HAP-1 (cell line): ENCODE results near the gene RAD51B.
"Not testable (repeated sequence)": the region's sequence is repeated elsewhere in the genome, so short reads cannot be mapped to it uniquely, and the experiment has no call there.

Experiments used
- DNase-seq, 2 experiments: peaks; one replicate each; pipeline ENCODE4 v3.0.0-alpha.2; 2016 to 2020; ENCODE audit warnings: low spot score in 2 of 2
- H3K27me3 ChIP-seq: fragments of 250-450 bp; sonication (Bioruptor Pico); 2 replicates; pipeline ENCODE4 v1.5.1; 2020; ENCODE audit warnings: low read depth, mild to moderate bottlenecking, moderate library complexity
- H3K36me3 ChIP-seq: fragments of 250-450 bp; sonication (Bioruptor Pico); replicated peaks from 2 replicates; pipeline ENCODE4 v1.5.1; 2020; ENCODE audit warnings: mild to moderate bottlenecking
- H3K4me1 ChIP-seq: fragments of 250-450 bp; sonication (Bioruptor Pico); 2 replicates; pipeline ENCODE4 v1.5.1; 2020; ENCODE audit warnings: mild to moderate bottlenecking
- H3K4me3 ChIP-seq: fragments of 250-450 bp; sonication (Bioruptor Pico); 2 replicates; pipeline ENCODE4 v1.5.1; 2020; ENCODE audit warnings: mild to moderate bottlenecking, moderate library complexity
- H3K9me3 ChIP-seq: fragments of 250-450 bp; sonication (Bioruptor Pico); 2 replicates; pipeline ENCODE4 v1.5.1; 2020; ENCODE audit warnings: mild to moderate bottlenecking, moderate library complexity
- in situ Hi-C: fragments of 300-500 bp; cut with MboI; formaldehyde crosslinking; loops from 3 replicates; pipeline ENCODE4 v1.14.3; 2020; ENCODE audit warnings: low sequenced_read_pairs, inconsistent platforms, mixed read lengths

The RAD51B gene

GRCh38 chr14:67816326-67817002, 3.1 kb upstream of the RAD51B start, which contains the start of gene ZFYVE26:
Gene ZFYVE26, minus strand, starts transcription at chr14:67816590. Its CDS starts 627 bp downstream, at chr14:67815963.
- H3K4me3 ChIP-seq = peak within 1 kb of the TSS; percentile 77
- H3K9me3 ChIP-seq = no peaks in the 10 kb centered on the region
- no peaks in the 10 kb centered on the region for H3K27me3 ChIP-seq
- peaks cover 9% of the 10 kb centered on the region; the same call in 1 of the 2 replicates for H3K36me3 ChIP-seq
- DNase-seq = peak; percentile 94 to 98
- in situ Hi-C loops = no loop called here
- H3K4me1 ChIP-seq = peaks cover 15% of the 10 kb centered on the region

GRCh38 chr14:67817750-67818438, 1.7 kb upstream of the RAD51B start:
- H3K27me3 ChIP-seq = no peaks in the 10 kb centered on the region
- H3K4me3 ChIP-seq = no peak overlapping the region
- in situ Hi-C loops = no loop called here
- H3K4me1 ChIP-seq = peaks cover 18% of the 10 kb centered on the region
- DNase-seq = no peak
- H3K36me3 ChIP-seq = no peaks in the 10 kb centered on the region; the same call in 1 of the 2 replicates
- no peaks in the 10 kb centered on the region for H3K9me3 ChIP-seq

- H3K36me3 ChIP-seq, H3K9me3 ChIP-seq, H3K27me3 ChIP-seq, in situ Hi-C loops, H3K4me3 ChIP-seq, DNase-seq: not testable (repeated sequence)
- H3K4me1 ChIP-seq = peaks cover 18% of the 10 kb centered on the region
Measured at GRCh38 chr14:67818476-67818875, 1.1 kb upstream of the RAD51B start.

- peaks cover 13% of the 10 kb centered on the region for H3K4me1 ChIP-seq
- DNase-seq = peak in 1 of 2 experiments; percentile 19
- in situ Hi-C loops = no loop called here
- H3K36me3 ChIP-seq = no peaks in the 10 kb centered on the region
- H3K27me3 ChIP-seq = no peaks in the 10 kb centered on the region
- H3K9me3 ChIP-seq = no peaks in the 10 kb centered on the region
- H3K4me3 ChIP-seq = peak overlapping the region; percentile 75
Measured at GRCh38 chr14:67820428-67820971, 921 bp downstream of the RAD51B start.

- H3K9me3 ChIP-seq = no peaks in the 10 kb centered on the region
- DNase-seq = no peak
- H3K4me3 ChIP-seq = no peak overlapping the region
- no peaks in the 10 kb centered on the region for H3K36me3 ChIP-seq
- H3K4me1 ChIP-seq = peaks cover 13% of the 10 kb centered on the region
- no peaks in the 10 kb centered on the region for H3K27me3 ChIP-seq
- in situ Hi-C loops = no loop called here
Measured at GRCh38 chr14:67821121-67821520, 1.5 kb downstream of the RAD51B start.

GRCh38 chr14:67831113-67831512, 11.5 kb downstream of the RAD51B start:
- Histone ChIP-seq H3K4me3 (no peak overlapping the region), H3K27me3 (no peaks in the 10 kb centered on the region), H3K9me3 (no peaks in the 10 kb centered on the region), H3K4me1 (no peaks in the 10 kb centered on the region), H3K36me3 (peaks cover 5% of the 10 kb centered on the region; the same call in 1 of the 2 replicates)
- no peak for DNase-seq
- in situ Hi-C loops = loop anchor here (10.0 kb wide), 1 partner anchor 994 kb away; no protein-coding TSS in a partner anchor

GRCh38 chr14:67833403-67833802, 13.8 kb downstream of the RAD51B start:
- H3K36me3 ChIP-seq = 0 out of 2 replicates have a peak, but pooled peaks cover 3% of the 10 kb centered on the region
- H3K4me3 ChIP-seq = no peak overlapping the region
- in situ Hi-C loops = loop anchor here (10.0 kb wide), 1 partner anchor 991 kb away; no protein-coding TSS in a partner anchor
- DNase-seq = no peak
- no peaks in the 10 kb centered on the region for H3K27me3 ChIP-seq
- H3K4me1 ChIP-seq = no peaks in the 10 kb centered on the region
- no peaks in the 10 kb centered on the region for H3K9me3 ChIP-seq

GRCh38 chr14:67835596-67835995, 16.0 kb downstream of the RAD51B start:
- Histone ChIP-seq H3K36me3 (0 out of 2 replicates have a peak, but pooled peaks cover 3% of the 10 kb centered on the region), H3K9me3 (no peaks in the 10 kb centered on the region), H3K4me3 (no peak overlapping the region), H3K4me1 (no peaks in the 10 kb centered on the region), H3K27me3 (no peaks in the 10 kb centered on the region)
- no peak for DNase-seq
- in situ Hi-C loops = loop anchor here (10.0 kb wide), 1 partner anchor 989 kb away; no protein-coding TSS in a partner anchor

- DNase-seq = peak; percentile 46 to 68
- Histone ChIP-seq H3K4me3 (no peak overlapping the region), H3K4me1 (no peaks in the 10 kb centered on the region), H3K36me3 (0 out of 2 replicates have a peak, but pooled peaks cover 3% of the 10 kb centered on the region), H3K9me3 (no peaks in the 10 kb centered on the region), H3K27me3 (no peaks in the 10 kb centered on the region)
- in situ Hi-C loops = loop anchor here (10.0 kb wide), 1 partner anchor 988 kb away; no protein-coding TSS in a partner anchor
Measured at GRCh38 chr14:67837011-67837624, 17.5 kb downstream of the RAD51B start.

- no peaks in the 10 kb centered on the region for H3K27me3 ChIP-seq
- H3K4me1 ChIP-seq = no peaks in the 10 kb centered on the region
- H3K4me3 ChIP-seq = no peak overlapping the region
- H3K36me3 ChIP-seq = no peaks in the 10 kb centered on the region
- in situ Hi-C loops = no loop called here
- no peak for DNase-seq
- H3K9me3 ChIP-seq = peaks cover 4% of the 10 kb centered on the region; the same call in 1 of the 2 replicates
Measured at GRCh38 chr14:67846029-67846610, 26.5 kb downstream of the RAD51B start.

GRCh38 chr14:67850066-67850830, 30.7 kb downstream of the RAD51B start:
- Histone ChIP-seq H3K9me3 (peaks cover 4% of the 10 kb centered on the region; the same call in 1 of the 2 replicates), H3K27me3 (no peaks in the 10 kb centered on the region), H3K36me3 (no peaks in the 10 kb centered on the region), H3K4me1 (no peaks in the 10 kb centered on the region), H3K4me3 (no peak overlapping the region)
- DNase-seq = no peak
- in situ Hi-C loops = no loop called here

- in situ Hi-C loops = no loop called here
- Histone ChIP-seq H3K36me3 (no peaks in the 10 kb centered on the region), H3K9me3 (peaks cover 4% of the 10 kb centered on the region; the same call in 1 of the 2 replicates), H3K4me1 (no peaks in the 10 kb centered on the region), H3K4me3 (no peak overlapping the region), H3K27me3 (no peaks in the 10 kb centered on the region)
- DNase-seq = no peak
Measured at GRCh38 chr14:67851785-67852410, 32.3 kb downstream of the RAD51B start.
